GM19193 (cell line): ENCODE results near the gene EFNA2.

Experiments
- POLR2A ChIP-seq: IDR thresholded peaks from 4 replicates; pipeline ENCODE4 v1.6.1; 2011; ENCODE audit not compliant: insufficient read depth, insufficient read length; ENCODE audit errors: extremely low read depth

The EFNA2 gene

GRCh38 chr19:1262623-1263123, 23.0 kb upstream of the EFNA2 start:
- TF ChIP-seq POLR2A = no peak

GRCh38 chr19:1263188-1263587, 22.5 kb upstream of the EFNA2 start:
- TF ChIP-seq POLR2A = no peak

GRCh38 chr19:1264801-1265614, 20.7 kb upstream of the EFNA2 start:
- no peak for TF ChIP-seq POLR2A

- TF ChIP-seq POLR2A = no peak
Observed at GRCh38 chr19:1265615-1266128, 20.0 kb upstream of the EFNA2 start.

GRCh38 chr19:1266129-1266915, 19.4 kb upstream of the EFNA2 start:
- no peak for TF ChIP-seq POLR2A

GRCh38 chr19:1266916-1267476, 18.7 kb upstream of the EFNA2 start:
- TF ChIP-seq POLR2A = no peak

GRCh38 chr19:1267477-1268225, 18.0 kb upstream of the EFNA2 start:
- TF ChIP-seq POLR2A = no peak

GRCh38 chr19:1268226-1269064, 17.2 kb upstream of the EFNA2 start:
- no peak for TF ChIP-seq POLR2A

- peak; percentile 100 for TF ChIP-seq POLR2A
Observed at GRCh38 chr19:1269065-1269477, 16.6 kb upstream of the EFNA2 start, which contains the start of gene CIRBP. CIRBP (plus strand) TSS chr19:1269332; CDS start chr19:1270934, 1,602 bp downstream.

- peak; percentile 62 for TF ChIP-seq POLR2A
Observed at GRCh38 chr19:1269478-1270212, 16.0 kb upstream of the EFNA2 start.

- no peak for TF ChIP-seq POLR2A
Observed at GRCh38 chr19:1270213-1270853, 15.3 kb upstream of the EFNA2 start.

GRCh38 chr19:1270854-1271527, 14.7 kb upstream of the EFNA2 start:
- no peak for TF ChIP-seq POLR2A
